Activated CD8-positive, alpha-beta memory T cell treated with anti-CD3 and anti-CD28 coated beads, Interleukin-2, amount 50 U/mL, for 24 hours (primary cell): ENCODE measurements around the gene SMG1.
"Not testable (repeated sequence)": the region's sequence is repeated elsewhere in the genome, so short reads cannot be mapped to it uniquely, and the experiment has no call there.

Experiments used
- DNase-seq: peaks from one replicate; pipeline ENCODE4 v3.0.0-alpha.2; 2020; ENCODE audit errors: extremely low read depth

Gene SMG1

DNA sequence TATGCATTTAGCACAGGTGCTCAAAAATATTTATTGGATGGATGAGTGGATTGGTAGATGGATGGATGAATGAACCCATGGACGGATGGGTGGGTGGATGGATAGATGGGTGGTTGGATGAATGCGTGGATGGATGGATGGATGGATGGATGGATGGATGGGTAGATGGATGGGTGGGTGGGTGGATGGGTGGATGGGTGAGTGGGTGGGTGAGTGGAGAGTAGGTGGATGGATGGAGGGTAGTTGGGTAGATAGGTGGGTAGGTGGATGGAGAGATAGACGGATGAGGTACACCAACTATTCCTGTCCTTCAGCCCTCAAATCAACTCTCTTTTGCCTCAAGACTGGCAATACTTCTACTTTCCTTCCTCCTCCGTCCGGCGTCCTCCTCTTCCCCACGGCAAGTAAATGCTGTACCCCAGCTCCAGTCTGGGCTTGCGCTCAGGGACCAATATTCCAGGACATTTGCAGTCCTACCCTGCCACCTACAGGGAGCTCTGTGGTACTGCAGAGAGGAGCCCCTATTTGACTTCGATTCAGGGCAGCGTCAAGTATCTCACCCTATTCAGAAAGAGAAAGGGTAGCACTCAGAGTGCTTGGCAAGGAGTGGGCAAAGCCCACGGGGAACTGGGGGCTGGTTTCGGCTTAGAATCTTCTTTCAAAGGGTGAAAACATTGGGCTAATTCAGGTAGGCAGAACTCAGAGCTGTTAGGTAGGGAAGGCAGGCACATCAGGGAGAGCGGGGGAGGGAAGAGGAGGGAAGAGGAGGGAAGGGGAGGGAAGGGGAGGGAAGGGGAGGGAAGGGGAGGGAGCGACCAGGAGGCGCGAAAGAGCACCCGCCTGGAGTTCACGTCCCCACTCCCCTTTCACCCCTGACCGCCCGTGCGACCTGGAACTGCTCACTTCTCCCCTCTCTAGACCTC lies 166.3 kb downstream of the SMG1 start:
- peak; percentile 13 for DNase-seq

DNA sequence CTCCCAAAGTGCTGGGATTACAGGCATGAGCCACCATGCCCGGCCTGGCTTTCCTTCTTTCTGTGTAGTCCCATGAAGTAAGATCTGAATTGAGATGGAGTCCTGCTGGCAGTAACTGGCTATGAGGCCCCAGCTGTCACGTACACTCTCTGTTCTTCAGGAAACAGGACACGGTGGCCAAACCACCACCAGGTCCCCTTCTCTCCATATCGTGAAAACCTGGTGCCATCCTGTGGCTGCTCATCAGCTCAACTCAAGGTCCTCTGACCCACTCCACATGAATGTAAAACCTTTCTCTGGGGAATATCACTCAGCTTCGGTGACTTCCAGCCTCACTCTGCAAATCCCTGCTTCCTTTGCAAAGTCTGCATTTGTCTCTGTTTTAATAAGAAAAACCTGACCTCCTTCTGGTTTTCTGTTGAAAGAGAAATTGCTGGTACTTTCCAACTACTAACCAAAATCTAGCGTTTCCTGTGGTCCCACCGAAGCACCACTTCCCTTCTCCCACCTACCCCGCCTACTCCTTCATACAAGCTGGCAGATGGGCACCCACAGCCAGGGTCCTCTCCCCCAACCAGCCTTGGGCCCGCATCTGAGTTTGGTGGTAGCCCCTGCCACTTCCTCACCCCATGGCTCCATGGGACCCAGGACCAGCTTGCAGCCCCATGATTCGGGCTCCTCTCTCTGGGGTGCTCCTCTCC lies 168.1 kb downstream of the SMG1 start:
- DNase-seq: not testable (repeated sequence)

DNA sequence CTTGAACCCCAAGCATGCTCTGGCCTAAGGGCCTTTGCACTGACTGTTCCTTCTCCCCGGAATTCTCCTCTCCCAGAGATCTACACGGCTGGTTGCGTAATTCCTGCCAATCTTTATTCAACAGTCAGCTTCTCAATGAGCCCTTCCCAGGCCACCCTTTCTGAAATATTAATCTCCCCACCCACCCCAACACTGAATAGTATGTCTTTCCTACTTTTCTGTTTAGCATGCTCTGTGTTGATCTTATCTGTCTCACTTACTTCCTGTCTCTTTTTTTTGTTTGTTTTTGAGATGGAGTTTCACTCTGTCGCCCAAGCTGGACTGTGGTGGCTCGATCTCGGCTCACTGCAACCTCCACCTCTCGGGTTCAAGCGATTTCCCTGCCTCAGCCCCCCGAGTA lies 169.6 kb downstream of the SMG1 start:
- DNase-seq: not testable (repeated sequence)
